Stimulated activated CD8-positive, alpha-beta memory T cell treated with anti-CD3 and anti-CD28 coated beads, Interleukin-12 subunit alpha, Interleukin-12 subunit beta, amount 100 ng/mL, for 24 hours (primary cell): ENCODE data around the gene PLEKHG2.

ENCODE experiments used
- DNase-seq: peaks from one replicate; pipeline ENCODE4 v3.0.0-alpha.2; 2020; ENCODE audit errors: extremely low read depth

Gene PLEKHG2

GRCh38 chr19:39385629-39386411 is 26.6 kb upstream of the PLEKHG2 start:
- DNase-seq, result no peak

GRCh38 chr19:39386557-39386956 is 25.9 kb upstream of the PLEKHG2 start:
- no peak for DNase-seq

GRCh38 chr19:39388657-39389056 is 23.8 kb upstream of the PLEKHG2 start:
- no peak for DNase-seq

GRCh38 chr19:39389631-39390414 is 22.6 kb upstream of the PLEKHG2 start:
- no peak for DNase-seq

- DNase-seq, result no peak
These were observed 22.1 kb upstream of the PLEKHG2 start for GRCh38 chr19:39390451-39390750.

GRCh38 chr19:39390751-39391437 is 21.6 kb upstream of the PLEKHG2 start, which contains the start of the genes MED29 and PAF1:
MED29 (plus strand) TSS chr19:39391378; CDS start chr19:39391423, 45 bp downstream.
PAF1 (minus strand) TSS chr19:39391106; CDS start chr19:39390864, 242 bp downstream.
- peak; percentile 90 for DNase-seq

GRCh38 chr19:39397360-39398296 is 14.8 kb upstream of the PLEKHG2 start:
- peak; percentile 84 for DNase-seq

GRCh38 chr19:39398297-39398864 is 14.1 kb upstream of the PLEKHG2 start:
- DNase-seq, result no peak

GRCh38 chr19:39399668-39400050 is 12.8 kb upstream of the PLEKHG2 start:
- DNase-seq, result no peak

- DNase-seq, result no peak
These were observed 12.4 kb upstream of the PLEKHG2 start for GRCh38 chr19:39400061-39400460.

GRCh38 chr19:39401070-39401548 is 11.4 kb upstream of the PLEKHG2 start:
- no peak for DNase-seq

- peak; percentile 61 for DNase-seq
These were observed 10.7 kb upstream of the PLEKHG2 start for GRCh38 chr19:39401549-39402345.

GRCh38 chr19:39402346-39403300 is 9.8 kb upstream of the PLEKHG2 start:
- DNase-seq, result peak; percentile 69

- DNase-seq, result peak; percentile 91
These were observed 8.8 kb upstream of the PLEKHG2 start for GRCh38 chr19:39403331-39404312.

- no peak for DNase-seq
These were observed 7.1 kb upstream of the PLEKHG2 start for GRCh38 chr19:39405261-39405957.

GRCh38 chr19:39405958-39406655 is 6.4 kb upstream of the PLEKHG2 start:
- DNase-seq, result no peak
